B cell (primary cell): ENCODE results near the gene XRCC4. TPM values are rescaled to one million over a fixed set of nuclear protein-coding genes. Genes with fewer than 3 reads are reported as not detected.

ENCODE experiments used
- ATAC-seq: fragments of 200-7000 bp; cut with Tn5 transposase; one replicate; pipeline ENCODE4 v1.10.0; 2021; ENCODE audit warnings: low read depth, mild to moderate bottlenecking, moderate number of reproducible peaks, moderate library complexity
- CTCF ChIA-PET: fragments of 350-600 bp; sonication (Branson Sonifier 250); formaldehyde crosslinking; loops from one replicate; lab custom pipeline; 2021; ENCODE audit warnings: antibody characterized with exemption, inconsistent platforms; lab: Charles Lee
- POLR2A ChIA-PET: fragments of 350-600 bp; sonication (Branson Sonifier 250); formaldehyde crosslinking; loops from one replicate; lab custom pipeline; 2021; ENCODE audit warnings: antibody characterized with exemption; lab: Charles Lee
- DNase-seq: peaks from one replicate; pipeline ENCODE4 v3.0.0; 2013
- H2AFZ ChIP-seq: 2 replicates; pipeline ENCODE4 v1.6.1; 2012; ENCODE audit warnings: mild to moderate bottlenecking, low read depth, low read length; ENCODE audit not compliant: insufficient read depth, poor library complexity, severe bottlenecking
- H3K27ac ChIP-seq, 2 donors: 1 replicate in 1 of 2; 2 replicates in 1 of 2; pipeline ENCODE4 v1.5.1; 2012 to 2013; ENCODE audit warnings: low read length in 2 of 2, mild to moderate bottlenecking in 2 of 2, moderate library complexity in 1 of 2
- H3K27me3 ChIP-seq, 4 experiments: fragments of 200-600 bp in 1 of 4; sonication (generic) in 1 of 4; replicated peaks in 1 of 4; 1 replicate in 2 of 4; 2 replicates in 2 of 4; pipeline versions ENCODE4 v1.6.1 to v1.7.0; 2013 to 2016; ENCODE audit warnings: low read length in 3 of 4, mild to moderate bottlenecking in 2 of 4, mixed read lengths in 1 of 4, moderate library complexity in 1 of 4; ENCODE audit not compliant: insufficient read depth in 4 of 4, control insufficient read depth in 3 of 4; ENCODE audit errors: control extremely low read depth in 1 of 4
- H3K36me3 ChIP-seq, 2 experiments: replicated peaks in 1 of 2; 1 replicate in 1 of 2; 2 replicates in 1 of 2; pipeline versions ENCODE4 v1.6.1 to v1.7.1; 2013; ENCODE audit warnings: low read length in 1 of 2; ENCODE audit not compliant: insufficient read depth in 2 of 2, control insufficient read depth in 1 of 2; ENCODE audit errors: control extremely low read depth in 1 of 2, extremely low read depth in 1 of 2
- H3K4me1 ChIP-seq, 2 donors: fragments of 200-600 bp in 1 of 2; sonication (generic) in 1 of 2; 1 replicate in 1 of 2; 2 replicates in 1 of 2; pipeline versions ENCODE4 v1.5.1 to v1.6.1; 2013 to 2017; ENCODE audit warnings: low read length in 2 of 2; ENCODE audit not compliant: control insufficient read depth in 2 of 2, insufficient read depth in 2 of 2
- H3K4me2 ChIP-seq: replicated peaks from 2 replicates; pipeline ENCODE3; 2012; ENCODE audit warnings: mild to moderate bottlenecking, low read depth, low read length; ENCODE audit not compliant: poor library complexity, severe bottlenecking
- H3K4me3 ChIP-seq, 5 experiments: fragments of 200-600 bp in 1 of 5; sonication (generic) in 1 of 5; 1 replicate in 3 of 5; 2 replicates in 2 of 5; pipeline versions ENCODE4 v1.5.1 to v1.7.0; 2011 to 2016; ENCODE audit warnings: low read length in 4 of 5, mild to moderate bottlenecking in 4 of 5, low read depth in 2 of 5, control low read depth in 1 of 5, moderate library complexity in 1 of 5; ENCODE audit not compliant: insufficient read depth in 1 of 5; ENCODE audit errors: control extremely low read depth in 1 of 5, extremely low read depth in 1 of 5
- H3K79me2 ChIP-seq: fragments of 200-600 bp; sonication (generic); one replicate; pipeline ENCODE4 v1.6.0; 2016; ENCODE audit warnings: low read length; ENCODE audit not compliant: control insufficient read depth, insufficient read depth
- H3K9ac ChIP-seq: fragments of 200-600 bp; sonication (generic); 2 replicates; pipeline ENCODE4 v1.6.1; 2017; ENCODE audit warnings: mild to moderate bottlenecking, low read length, moderate library complexity
- H3K9me3 ChIP-seq, 3 donors: one replicate each; pipeline versions ENCODE4 v1.6.1 to v1.7.1; 2013; ENCODE audit warnings: low read length in 2 of 3; ENCODE audit not compliant: control insufficient read depth in 2 of 3, insufficient read depth in 1 of 3; ENCODE audit errors: control extremely low read depth in 1 of 3
- H4K20me1 ChIP-seq: 2 replicates; pipeline ENCODE4 v1.6.0; 2012; ENCODE audit warnings: mild to moderate bottlenecking, low read length; ENCODE audit not compliant: insufficient read depth, control insufficient read depth, poor library complexity, severe bottlenecking
- H3K27ac Mint-ChIP-seq: one replicate; pipeline ENCODE4 v1.8.0; 2021; ENCODE audit warnings: mixed read lengths
- H3K27me3 Mint-ChIP-seq: one replicate; pipeline ENCODE4 v1.8.0; 2021; ENCODE audit warnings: mixed read lengths
- H3K4me1 Mint-ChIP-seq: one replicate; pipeline ENCODE4 v1.8.0; 2021; ENCODE audit warnings: mixed read lengths
- H3K4me3 Mint-ChIP-seq: one replicate; pipeline ENCODE4 v1.8.0; 2021; ENCODE audit warnings: mixed read lengths
- H3K9me3 Mint-ChIP-seq: one replicate; pipeline ENCODE4 v1.8.0; 2022; ENCODE audit warnings: mixed read lengths; ENCODE audit not compliant: insufficient read depth
- CTCF ChIP-seq: fragments of 200-600 bp; IDR thresholded peaks from one replicate; pipeline ENCODE4 v1.8.0; 2022; ENCODE audit warnings: antibody characterized with exemption, mild to moderate bottlenecking
- EZH2 ChIP-seq: IDR thresholded peaks from 2 replicates; pipeline ENCODE4 v1.6.1; 2012; ENCODE audit warnings: borderline replicate concordance, low read depth, mild to moderate bottlenecking, moderate library complexity, low read length; ENCODE audit not compliant: insufficient read depth, poor library complexity, severe bottlenecking
- WGBS: methylation state at CpG from one replicate; pipeline ENCODE4 v1.1.5; 2013; ENCODE audit warnings: missing lambda C conversion rate; ENCODE audit not compliant: insufficient coverage; 5-methylcytosine and 5-hydroxymethylcytosine counted together
- intact Hi-C: fragments of 100-400 bp; cut with micrococcal nuclease; formaldehyde crosslinking; loops from one replicate; pipeline ENCODE4 v1.10.0; 2022
- polyA plus RNA-seq: library from polyadenylated mRNA; depleted of rRNA; stranded (reverse); fragments of >200 nt; gene quantifications from 2 replicates; pipeline ENCODE4 v1.2.3, GENCODE V29; 2012
- total RNA-seq, 2 donors: library from RNA; stranded (reverse); fragments of 120-200 nt in 1 of 2; gene quantifications; 1 replicate in 1 of 2; 2 replicates in 1 of 2; pipeline versions ENCODE4 v1.2.3 to v1.2.4, GENCODE V29; 2013 to 2022

The XRCC4 gene
- total and polyA plus RNA-seq, 2 donors (not counting 1 experiment from before 2014, with no cell fraction given): 1.3 to 7.7 TPM

- ChIA-PET POLR2A (no interaction called here), CTCF (no interaction called here)
- peaks cover 0 to 16% (median 1%) of the 10 kb centered on the region in 3 donors for H3K9me3 ChIP-seq
- no peak overlapping the region for H3K4me3 Mint-ChIP-seq
- no peak overlapping the region for H3K9ac ChIP-seq
- no peak overlapping the region for H3K4me2 ChIP-seq
- 100% methylated on average over 3 of the region's 3 CpGs for WGBS
- TF ChIP-seq CTCF: no peak
- no peak for TF ChIP-seq EZH2
- intact Hi-C loops: no loop called here
- H3K27me3 ChIP-seq: no peaks in the 10 kb centered on the region
- H3K4me3 ChIP-seq: no peak overlapping the region
- no peak overlapping the region for H3K27ac ChIP-seq
- no peaks in the 10 kb centered on the region for H4K20me1 ChIP-seq
- H3K9me3 Mint-ChIP-seq: peaks cover 14% of the 10 kb centered on the region
- peaks cover 23% of the 10 kb centered on the region for H3K79me2 ChIP-seq
- no peak for DNase-seq
- no peak overlapping the region for H2AFZ ChIP-seq
- H3K4me1 ChIP-seq: peaks cover 0 to 10% of the 10 kb centered on the region in 2 donors
- H3K27ac Mint-ChIP-seq: no peak overlapping the region
- H3K27me3 Mint-ChIP-seq: no peaks in the 10 kb centered on the region
- peaks cover 15% of the 10 kb centered on the region for H3K4me1 Mint-ChIP-seq
- ATAC-seq: no peak
- H3K36me3 ChIP-seq: no peaks in the 10 kb centered on the region
Measured at GRCh38 chr5:83095163-83095956, 18.0 kb downstream of the XRCC4 start.

- Mint-ChIP-seq H3K4me1 (peaks cover 15% of the 10 kb centered on the region), H3K4me3 (no peak overlapping the region), H3K9me3 (peaks cover 12% of the 10 kb centered on the region), H3K27ac (no peak overlapping the region), H3K27me3 (no peaks in the 10 kb centered on the region)
- peaks cover 0 to 16% (median 1%) of the 10 kb centered on the region in 3 donors for H3K9me3 ChIP-seq
- DNase-seq (no peak), ATAC-seq (no peak)
- 97% methylated on average over 6 of the region's 6 CpGs for WGBS
- intact Hi-C loops: no loop called here
- no peaks in the 10 kb centered on the region for H3K36me3 ChIP-seq
- no peak overlapping the region for H3K27ac ChIP-seq
- H2AFZ ChIP-seq: no peak overlapping the region
- no peak overlapping the region for H3K4me3 ChIP-seq
- no peak overlapping the region for H3K9ac ChIP-seq
- no peaks in the 10 kb centered on the region for H4K20me1 ChIP-seq
- CTCF ChIA-PET: no interaction called here
- H3K4me1 ChIP-seq: peaks cover 0 to 10% of the 10 kb centered on the region in 2 donors
- H3K79me2 ChIP-seq: peaks cover 23% of the 10 kb centered on the region
- H3K27me3 ChIP-seq: no peaks in the 10 kb centered on the region
- H3K4me2 ChIP-seq: no peak overlapping the region
- no peak for TF ChIP-seq EZH2
- no peak for TF ChIP-seq CTCF
- POLR2A ChIA-PET: no interaction called here
Measured at GRCh38 chr5:83095957-83096539, 18.7 kb downstream of the XRCC4 start.
